Mucosa of descending colon (tissue), 3 donors: Measurements from ENCODE around the gene SEMA6B. TPM values are rescaled to one million over a fixed set of nuclear protein-coding genes. Genes with fewer than 3 reads are reported as not detected.

Experiments
- ATAC-seq: fragments of 200-7000 bp; cut with Tn5 transposase; one replicate; pipeline ENCODE4 v1.9.1; 2020; ENCODE audit warnings: mild to moderate bottlenecking, moderate library complexity
- DNase-seq, 3 donors: peaks; one replicate each; pipeline ENCODE4 v3.0.0-alpha.2; 2020
- H3K36me3 ChIP-seq: fragments of 200-600 bp; one replicate; pipeline ENCODE4 v1.8.0; 2021; ENCODE audit warnings: low read depth, mild to moderate bottlenecking
- H3K4me1 ChIP-seq: fragments of 200-600 bp; one replicate; pipeline ENCODE4 v1.8.0; 2021; ENCODE audit warnings: low read depth, mild to moderate bottlenecking
- H3K4me3 ChIP-seq: fragments of 200-600 bp; one replicate; pipeline ENCODE4 v1.8.0; 2021; ENCODE audit warnings: mild to moderate bottlenecking
- H3K9me3 ChIP-seq: fragments of 200-600 bp; one replicate; pipeline ENCODE4 v1.8.0; 2021; ENCODE audit warnings: mild to moderate bottlenecking
- CTCF ChIP-seq: fragments of 200-600 bp; IDR thresholded peaks from one replicate; pipeline ENCODE4 v1.8.0; 2022; ENCODE audit warnings: antibody characterized with exemption, mild to moderate bottlenecking
- intact Hi-C, 2 donors: fragments of 100-400 bp; cut with DNase I in 1 of 2; cut with micrococcal nuclease in 1 of 2; formaldehyde crosslinking; loops; one replicate each; pipeline versions ENCODE4 v1.11.0 to v1.11.1; 2022; cut with DNase I, micrococcal nuclease
- total RNA-seq, 3 donors: library from RNA; stranded (reverse); fragmentation: NEBNext Ultra II Directional in 2 of 3; extraction: Animal tissue kit (Norgen Biotek cat#: 25700) in 2 of 3; gene quantifications; one replicate each; pipeline versions ENCODE4 v1.2.1 to v1.2.4, GENCODE V29; 2021 to 2023
- donor health status: DM: no; HTN: no; CAD: no; lungs with moderate emphysema.
- donor health status: DM: no; HTN: no; CAD: no.
- donor health status: DM: no; HTN: yes; CAD: no.

Gene SEMA6B
- total RNA-seq, 3 donors from 2014 or later = 2.5 to 8.4 (median 5.9) TPM

- TF ChIP-seq CTCF = no peak
- intact Hi-C loops = no loop called here
- no peaks in the 10 kb centered on the region for H3K9me3 ChIP-seq
- H3K4me1 ChIP-seq = no peaks in the 10 kb centered on the region
- no peaks in the 10 kb centered on the region for H3K36me3 ChIP-seq
- no peak overlapping the region for H3K4me3 ChIP-seq
- DNase-seq = no peak
- no peak for ATAC-seq
Measured at GRCh38 chr19:4602173-4602788, 42.8 kb upstream of the SEMA6B start.

- intact Hi-C loops = no loop called here
- Histone ChIP-seq H3K4me3 (no peak overlapping the region), H3K9me3 (no peaks in the 10 kb centered on the region), H3K4me1 (no peaks in the 10 kb centered on the region), H3K36me3 (no peaks in the 10 kb centered on the region)
- ATAC-seq (no peak), DNase-seq (no peak)
- TF ChIP-seq CTCF = no peak
Measured at GRCh38 chr19:4600893-4601292, 41.4 kb upstream of the SEMA6B start.

GRCh38 chr19:4600082-4600481 is 40.6 kb upstream of the SEMA6B start:
- DNase-seq (no peak), ATAC-seq (no peak)
- no peak for TF ChIP-seq CTCF
- H3K9me3 ChIP-seq = no peaks in the 10 kb centered on the region
- H3K4me3 ChIP-seq = no peak overlapping the region
- intact Hi-C loops = no loop called here
- H3K36me3 ChIP-seq = no peaks in the 10 kb centered on the region
- no peaks in the 10 kb centered on the region for H3K4me1 ChIP-seq

- DNase-seq (no peak), ATAC-seq (no peak)
- Histone ChIP-seq H3K4me1 (no peaks in the 10 kb centered on the region), H3K9me3 (no peaks in the 10 kb centered on the region), H3K36me3 (no peaks in the 10 kb centered on the region), H3K4me3 (no peak overlapping the region)
- intact Hi-C loops = no loop called here
- TF ChIP-seq CTCF = no peak
Measured at GRCh38 chr19:4598712-4599111, 39.2 kb upstream of the SEMA6B start.

- no peaks in the 10 kb centered on the region for H3K9me3 ChIP-seq
Measured at GRCh38 chr19:4597975-4598671, 38.6 kb upstream of the SEMA6B start.

More at GRCh38 chr19:4597975-4598671, 38.6 kb upstream of the SEMA6B start:
- DNase-seq (peak in 2 of 3 donors; percentile 35 to 54), ATAC-seq (peak; percentile 81)
- no peaks in the 10 kb centered on the region for H3K4me1 ChIP-seq
- intact Hi-C loops = no loop called here
- H3K4me3 ChIP-seq = no peak overlapping the region
- H3K36me3 ChIP-seq = no peaks in the 10 kb centered on the region
- no peak for TF ChIP-seq CTCF
